ENCODE data around the gene TOMM20. TPM values are rescaled to one million over a fixed set of nuclear protein-coding genes. Genes with fewer than 3 reads are reported as not detected.

The TOMM20 gene
- total and polyA plus RNA-seq, 2 of the 8 experiments (the other 6 are each of a cell fraction or from before 2014, with no cell fraction given): 71.4 to 168 TPM

DNA sequence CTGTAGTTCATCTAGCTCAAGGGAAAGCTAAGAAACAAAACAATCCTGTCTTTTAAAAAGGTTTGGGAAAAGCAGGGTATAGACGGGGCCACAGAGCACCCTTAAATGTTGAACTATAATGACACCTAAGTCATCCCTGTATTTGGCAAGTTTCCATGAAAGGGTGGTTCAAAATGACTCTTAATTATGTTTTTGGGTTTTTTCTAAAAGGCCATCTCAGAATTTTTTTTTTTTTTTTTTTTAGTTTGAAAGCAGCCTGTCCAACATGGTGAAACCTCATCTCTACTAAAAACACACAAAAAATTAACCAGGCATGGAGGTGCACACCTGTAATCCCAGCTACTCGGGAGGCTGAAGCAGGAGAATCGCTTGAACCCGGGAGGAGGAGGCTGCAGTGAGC is 22.2 kb downstream of the TOMM20 start:
- Histone ChIP-seq H4K8ac (ENCODE audit: extremely low read depth, insufficient read depth, low read length) (no peak overlapping the region), H3K9me3 (ENCODE audit: insufficient read depth in 2 of 2, low read depth in 1 of 2, low read length in 1 of 2) (no peaks in the 10 kb centered on the region), H4K20me1 (replicated peaks in 1 of 2; ENCODE audit: control insufficient read depth in 1 of 2, insufficient read depth in 2 of 2, low read length in 2 of 2) (peaks cover 0 to 4% of the 10 kb centered on the region in 2 experiments), H3K36me3 (ENCODE audit: control insufficient read depth in 2 of 4, insufficient read depth in 4 of 4, low read length in 3 of 4) (peaks cover 8 to 37% (median 29%) of the 10 kb centered on the region in 4 experiments), H3K4me3 (ENCODE audit: extremely low read depth in 1 of 4, insufficient read depth in 2 of 4, low read depth in 3 of 4, low read length in 4 of 4) (no peak overlapping the region), H3K79me1 (ENCODE audit: low read depth, low read length) (no peaks in the 10 kb centered on the region), H2AK5ac (ENCODE audit: low read depth, low read length) (no peak overlapping the region), H3K27me3 (replicated peaks in 1 of 4; ENCODE audit: control insufficient read depth in 3 of 4, extremely low read depth in 1 of 4, insufficient read depth in 3 of 4, low read length in 3 of 4) (no peaks in the 10 kb centered on the region), H3K23me2 (ENCODE audit: low read depth, low read length) (no peaks in the 10 kb centered on the region; the same call in 1 of the 2 replicates), H3K23ac (ENCODE audit: insufficient read length) (no peak overlapping the region), H3K27ac (ENCODE audit: low read depth, low read length) (no peak overlapping the region), H2BK15ac (ENCODE audit: low read length) (no peak overlapping the region), H3K4me1 (replicated peaks in 1 of 4; ENCODE audit: control insufficient read depth in 3 of 4, insufficient read depth in 4 of 4, low read length in 3 of 4) (peaks cover 0 to 3% (median 0%) of the 10 kb centered on the region in 4 experiments; a peak in 3 of 7 replicates), H2BK120ac (replicated peaks; ENCODE audit: low read depth, low read length) (no peak overlapping the region), H3K56ac (replicated peaks; ENCODE audit: insufficient read length, low read depth, low read length) (no peak overlapping the region), H2BK5ac (ENCODE audit: low read depth, low read length) (no peak overlapping the region), H2AFZ (ENCODE audit: low read length) (no peak overlapping the region), H2BK20ac (ENCODE audit: low read length) (no peak overlapping the region), H4K91ac (replicated peaks; ENCODE audit: insufficient read length, low read length) (no peak overlapping the region), H4K5ac (ENCODE audit: insufficient read length, low read depth, low read length) (no peak overlapping the region), H3K4me2 (ENCODE audit: insufficient read depth in 1 of 2, low read depth in 2 of 2, low read length in 2 of 2) (no peak overlapping the region), H3K9ac (replicated peaks in 1 of 4; ENCODE audit: extremely low read depth in 1 of 4, low read depth in 3 of 4, low read length in 3 of 4) (no peak overlapping the region), H3K14ac (ENCODE audit: insufficient read length) (no peak overlapping the region), H3K79me2 (ENCODE audit: control insufficient read depth in 1 of 2, insufficient read depth in 2 of 2, low read length in 2 of 2) (0 out of 4 replicates have a peak, but pooled peaks cover 0 to 2% of the 10 kb centered on the region in 2 experiments), H3K4ac (replicated peaks; ENCODE audit: insufficient read length, low read depth, low read length) (no peak overlapping the region), H3K18ac (ENCODE audit: extremely low read depth, low read length) (no peak overlapping the region), H2BK12ac (ENCODE audit: low read depth, low read length) (no peak overlapping the region)
- ChIA-PET POLR2A (ENCODE audit: partially characterized antibody) (interaction anchor here (0.6 to 7.8 kb wide), 5 partner anchors 13 to 491 kb away, joined by 3 to 83 read pairs (median 4); partner anchors contain the start of gene TOMM20), CTCF (ENCODE audit: partially characterized antibody) (interaction anchor here (0.7 to 7.3 kb wide), 4 partner anchors 12 to 317 kb away, joined by 3 to 68 read pairs (median 6); no protein-coding TSS in a partner anchor)
- peak in 1 of 2 experiments; percentile 40 for DNase-seq (ENCODE audit: low read depth in 1 of 2, low spot score in 2 of 2)
- 93% methylated on average over 4 of the region's 4 CpGs; no CpG with 5 or more reads in 1 of the 2 experiments for WGBS, 2 experiments (ENCODE audit: extremely low coverage in 1 of 2, insufficient coverage in 1 of 2, insufficient read length in 1 of 2, insufficient replicate concordance in 2 of 2, low coverage in 1 of 2, low lambda C conversion rate in 2 of 2, missing lambda C conversion rate in 1 of 2)
- no peak for FAIRE-seq
- TF ChIP-seq CBX8 (IDR thresholded peaks at IDR 0.05; ENCODE audit: borderline replicate concordance, low read depth, low read length) (no peak), RNF2 (IDR thresholded peaks at IDR 0.05; ENCODE audit: borderline replicate concordance, low read depth, low read length, missing control alignments, poor library complexity, severe bottlenecking) (no peak), TAF1 (IDR thresholded peaks at IDR 0.05; ENCODE audit: low read depth, low read length) (no peak), SP4 (IDR thresholded peaks at IDR 0.05; ENCODE audit: low read length) (no peak), TAF7 (optimal IDR thresholded peaks at IDR 0.05; ENCODE audit: borderline replicate concordance, low read depth, low read length) (no peak), SRF (IDR thresholded peaks at IDR 0.05; ENCODE audit: low read depth, low read length) (no peak), KDM1A (IDR thresholded peaks at IDR 0.05; ENCODE audit: borderline replicate concordance, low read length) (no peak), MAX (IDR thresholded peaks at IDR 0.05) (no peak), CBX5 (IDR thresholded peaks at IDR 0.05; ENCODE audit: low read depth, low read length) (no peak)

All from H1 (cell line).